ENCODE data around the gene FIBCD1. TPM values are rescaled to one million over a fixed set of nuclear protein-coding genes. Genes with fewer than 3 reads are reported as not detected.

The FIBCD1 gene
- total RNA-seq, 1 donor from 2014 or later: 0.66 TPM

DNA sequence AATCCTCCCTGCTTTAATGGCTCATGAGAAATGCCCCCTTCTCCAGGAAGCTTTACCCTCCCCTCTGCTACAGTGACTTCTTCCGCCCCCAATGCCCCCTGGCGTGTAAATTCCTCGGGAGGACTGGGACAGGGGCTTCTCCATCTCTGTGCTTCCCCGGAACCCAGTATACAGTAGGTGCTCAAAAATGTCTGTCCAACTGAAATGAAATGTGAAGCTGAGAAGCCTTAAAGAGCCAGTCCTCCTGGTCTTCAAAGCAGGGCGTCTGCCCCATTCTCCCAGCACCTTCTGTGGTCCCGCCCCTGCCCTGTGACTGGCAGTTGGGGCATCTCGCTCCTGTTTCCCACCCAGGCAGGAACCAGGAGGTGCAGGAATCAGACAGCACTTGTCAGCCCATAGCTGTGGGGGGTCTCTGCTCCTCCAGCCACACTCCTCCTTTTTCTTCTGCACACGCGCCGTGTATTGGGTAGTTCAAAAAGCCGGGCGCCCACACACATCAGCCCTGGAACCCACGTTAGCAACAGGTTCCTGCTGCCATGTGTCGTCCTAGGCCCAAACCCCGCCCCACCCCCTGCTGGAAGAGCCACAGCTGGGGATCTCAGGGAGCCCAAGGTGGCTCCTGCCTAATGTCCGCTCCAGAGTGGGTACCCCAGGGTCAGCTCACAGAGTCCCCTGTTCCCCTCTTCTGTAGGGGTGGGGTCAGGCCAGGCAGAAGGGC, 16.0 kb downstream of the FIBCD1 start:
- Mint-ChIP-seq H3K4me3 (ENCODE audit: unreplicated experiment) (no peak overlapping the region), H3K27ac (ENCODE audit: unreplicated experiment) (no peak overlapping the region), H3K9me3 (ENCODE audit: unreplicated experiment) (no peaks in the 10 kb centered on the region), H3K4me1 (ENCODE audit: low read depth, unreplicated experiment) (peaks cover 4% of the 10 kb centered on the region), H3K36me3 (ENCODE audit: low read depth, unreplicated experiment) (no peaks in the 10 kb centered on the region), H3K27me3 (ENCODE audit: low read depth, unreplicated experiment) (peaks cover 43% of the 10 kb centered on the region)
- H3K4me3 ChIP-seq (ENCODE audit: insufficient read depth, low read depth, low read length): no peak overlapping the region
- H3K4me2 ChIP-seq (ENCODE audit: low read length): no peak overlapping the region
- no peak overlapping the region for H2AFZ ChIP-seq (ENCODE audit: low read depth, low read length)
- H4K20me1 ChIP-seq (ENCODE audit: insufficient read depth, low read length): no peaks in the 10 kb centered on the region
- no peak overlapping the region for H3K27ac ChIP-seq (ENCODE audit: low read depth, low read length)
- DNase-seq (ENCODE audit: low read depth): no peak
- H3K9ac ChIP-seq (ENCODE audit: low read length): no peak overlapping the region
- H3K9me3 ChIP-seq (ENCODE audit: insufficient read depth, low read depth, low read length): no peaks in the 10 kb centered on the region
- no peak for FAIRE-seq
- no peaks in the 10 kb centered on the region for H3K36me3 ChIP-seq (ENCODE audit: insufficient read depth, low read length)
- H3K27me3 ChIP-seq (ENCODE audit: insufficient read depth, low read length): peaks cover 15% of the 10 kb centered on the region
- TF ChIP-seq CTCF (IDR thresholded peaks at IDR 0.05; ENCODE audit: insufficient read depth, low read depth, low read length) (no peak), EZH2 (IDR thresholded peaks at IDR 0.05; ENCODE audit: insufficient read depth, low read length) (no peak)
- no peaks in the 10 kb centered on the region for H3K79me2 ChIP-seq (ENCODE audit: insufficient read depth, low read length)
- peaks cover 8% of the 10 kb centered on the region for H3K4me1 ChIP-seq (ENCODE audit: insufficient read depth, low read length)

- peaks cover under 1% of the 10 kb centered on the region for H3K4me1 ChIP-seq (ENCODE audit: insufficient read depth, low read length)
- Mint-ChIP-seq H3K27me3 (ENCODE audit: low read depth, unreplicated experiment) (peaks cover 48% of the 10 kb centered on the region), H3K27ac (ENCODE audit: unreplicated experiment) (no peak overlapping the region), H3K4me1 (ENCODE audit: low read depth, unreplicated experiment) (no peaks in the 10 kb centered on the region), H3K36me3 (ENCODE audit: low read depth, unreplicated experiment) (no peaks in the 10 kb centered on the region), H3K4me3 (ENCODE audit: unreplicated experiment) (no peak overlapping the region), H3K9me3 (ENCODE audit: unreplicated experiment) (no peaks in the 10 kb centered on the region)
- H3K79me2 ChIP-seq (ENCODE audit: insufficient read depth, low read length): no peaks in the 10 kb centered on the region
- no peak overlapping the region for H2AFZ ChIP-seq (ENCODE audit: low read depth, low read length)
- no peaks in the 10 kb centered on the region for H3K36me3 ChIP-seq (ENCODE audit: insufficient read depth, low read length)
- H3K4me2 ChIP-seq (ENCODE audit: low read length): no peak overlapping the region
- DNase-seq (ENCODE audit: low read depth): no peak
- peaks cover 18% of the 10 kb centered on the region for H3K27me3 ChIP-seq (ENCODE audit: insufficient read depth, low read length)
- no peak overlapping the region for H3K4me3 ChIP-seq (ENCODE audit: insufficient read depth, low read depth, low read length)
- H3K9me3 ChIP-seq (ENCODE audit: insufficient read depth, low read depth, low read length): no peaks in the 10 kb centered on the region
- no peak overlapping the region for H3K27ac ChIP-seq (ENCODE audit: low read depth, low read length)
- H3K9ac ChIP-seq (ENCODE audit: low read length): no peak overlapping the region
- no peaks in the 10 kb centered on the region for H4K20me1 ChIP-seq (ENCODE audit: insufficient read depth, low read length)
- TF ChIP-seq EZH2 (IDR thresholded peaks at IDR 0.05; ENCODE audit: insufficient read depth, low read length): no peak
- no peak for TF ChIP-seq CTCF (IDR thresholded peaks at IDR 0.05; ENCODE audit: insufficient read depth, low read depth, low read length)
- no peak for FAIRE-seq
Observed at GRCh38 chr9:130921989-130922892, 16.8 kb downstream of the FIBCD1 start.

Measured in astrocyte (in vitro differentiated cells and primary cell).